ENCODE data around the gene GRK6.

GRK6 gene

DNA sequence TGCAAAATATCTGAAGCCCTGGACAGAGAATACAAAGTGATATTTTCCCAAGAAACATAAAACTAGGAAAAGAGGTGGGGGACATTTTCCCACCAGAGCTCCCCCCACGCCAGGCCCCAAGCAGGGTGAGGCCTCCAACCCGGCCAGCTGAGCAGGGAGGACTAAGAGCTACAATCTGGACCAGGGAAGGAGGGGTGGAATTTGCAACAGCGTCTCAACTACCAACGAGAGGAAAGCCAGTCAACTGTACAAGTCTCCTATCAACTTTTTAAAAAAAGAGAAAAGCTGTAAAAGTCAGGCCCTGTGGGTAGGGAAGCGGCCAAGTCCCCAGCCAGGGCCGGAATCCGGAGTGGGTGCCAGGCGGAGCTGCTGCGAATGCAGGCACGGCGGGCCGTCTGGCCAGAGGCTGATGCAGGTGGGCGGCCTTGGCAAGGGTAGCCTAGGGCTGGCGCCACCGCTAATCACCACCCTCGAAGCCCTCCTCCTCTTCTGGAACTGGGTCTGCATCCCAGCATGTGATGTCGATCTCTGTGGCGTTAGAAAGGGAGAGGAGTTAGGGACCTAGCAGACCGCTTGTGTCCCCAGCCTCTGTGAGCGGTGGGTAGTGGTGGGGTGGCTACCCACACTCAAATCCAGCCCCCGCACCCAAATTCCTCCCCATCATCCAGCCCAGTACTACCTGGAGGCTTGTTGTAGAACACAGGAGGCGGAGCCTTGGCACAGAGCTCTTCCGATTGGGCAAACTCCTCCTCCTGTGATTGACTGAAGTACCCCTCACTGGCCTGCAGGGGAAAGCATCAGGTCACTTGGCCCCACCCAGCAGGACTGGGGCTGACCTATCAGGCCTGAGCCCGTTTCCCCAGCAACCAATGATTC lies 30.7 kb downstream of the GRK6 start:
- no peak overlapping the region for H3K9ac ChIP-seq (ENCODE audit: low read length)

GRCh38 chr5:177457852-177458681 lies 31.6 kb downstream of the GRK6 start:
- Histone ChIP-seq H3K27me3 (ENCODE audit: control insufficient read depth, insufficient read depth, low read length) (no peaks in the 10 kb centered on the region), H3K9ac (ENCODE audit: low read length) (no peak overlapping the region), H3K4me3 (ENCODE audit: low read length) (no peak overlapping the region), H3K36me3 (ENCODE audit: control insufficient read depth, insufficient read depth, low read length) (no peaks in the 10 kb centered on the region), H3K27ac (ENCODE audit: low read depth, low read length) (peak overlapping the region; percentile 54), H3K4me1 (ENCODE audit: control insufficient read depth, insufficient read depth, low read length) (peaks cover 18% of the 10 kb centered on the region)

More for the DNA sequence above, 30.7 kb downstream of the GRK6 start:
- Histone ChIP-seq H3K4me1 (ENCODE audit: control insufficient read depth, insufficient read depth, low read length) (peaks cover 19% of the 10 kb centered on the region), H3K4me3 (ENCODE audit: low read length) (no peak overlapping the region), H3K27ac (ENCODE audit: low read depth, low read length) (peak overlapping the region; percentile 54), H3K36me3 (ENCODE audit: control insufficient read depth, insufficient read depth, low read length) (no peaks in the 10 kb centered on the region), H3K27me3 (ENCODE audit: control insufficient read depth, insufficient read depth, low read length) (no peaks in the 10 kb centered on the region)

DNA sequence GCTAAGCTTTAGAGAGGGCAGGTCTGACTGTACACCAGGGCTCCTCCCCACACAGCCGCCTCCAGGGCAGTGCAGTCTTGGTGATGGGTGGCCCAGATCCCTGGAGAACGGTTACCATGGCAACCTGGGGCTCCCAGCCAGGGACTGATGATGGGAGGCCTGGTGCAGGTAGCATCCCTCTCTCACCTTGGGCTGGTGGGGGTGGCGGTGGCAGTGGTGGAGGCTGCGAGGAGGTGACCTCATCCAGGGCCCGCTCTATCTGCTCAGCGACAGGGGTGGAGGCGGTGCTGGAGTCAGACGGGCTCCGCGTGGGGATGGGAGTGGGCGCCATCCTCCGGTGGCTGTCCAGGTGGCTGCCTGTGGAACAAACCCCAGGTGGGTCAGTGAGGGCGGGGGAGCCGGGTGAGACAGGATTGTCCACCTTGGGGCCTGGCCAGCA lies 32.5 kb downstream of the GRK6 start:
- H3K4me3 ChIP-seq (ENCODE audit: low read length) = no peak overlapping the region
- no peaks in the 10 kb centered on the region for H3K36me3 ChIP-seq (ENCODE audit: control insufficient read depth, insufficient read depth, low read length)
- H3K27ac ChIP-seq (ENCODE audit: low read depth, low read length) = no peak overlapping the region
- H3K27me3 ChIP-seq (ENCODE audit: control insufficient read depth, insufficient read depth, low read length) = no peaks in the 10 kb centered on the region
- peaks cover 15% of the 10 kb centered on the region for H3K4me1 ChIP-seq (ENCODE audit: control insufficient read depth, insufficient read depth, low read length)
- H3K9ac ChIP-seq (ENCODE audit: low read length) = no peak overlapping the region

GRCh38 chr5:177459357-177459756 lies 32.9 kb downstream of the GRK6 start:
- Histone ChIP-seq H3K4me1 (ENCODE audit: control insufficient read depth, insufficient read depth, low read length) (peaks cover 12% of the 10 kb centered on the region), H3K9ac (ENCODE audit: low read length) (no peak overlapping the region), H3K36me3 (ENCODE audit: control insufficient read depth, insufficient read depth, low read length) (no peaks in the 10 kb centered on the region), H3K4me3 (ENCODE audit: low read length) (no peak overlapping the region), H3K27ac (ENCODE audit: low read depth, low read length) (no peak overlapping the region), H3K27me3 (ENCODE audit: control insufficient read depth, insufficient read depth, low read length) (no peaks in the 10 kb centered on the region)

DNA sequence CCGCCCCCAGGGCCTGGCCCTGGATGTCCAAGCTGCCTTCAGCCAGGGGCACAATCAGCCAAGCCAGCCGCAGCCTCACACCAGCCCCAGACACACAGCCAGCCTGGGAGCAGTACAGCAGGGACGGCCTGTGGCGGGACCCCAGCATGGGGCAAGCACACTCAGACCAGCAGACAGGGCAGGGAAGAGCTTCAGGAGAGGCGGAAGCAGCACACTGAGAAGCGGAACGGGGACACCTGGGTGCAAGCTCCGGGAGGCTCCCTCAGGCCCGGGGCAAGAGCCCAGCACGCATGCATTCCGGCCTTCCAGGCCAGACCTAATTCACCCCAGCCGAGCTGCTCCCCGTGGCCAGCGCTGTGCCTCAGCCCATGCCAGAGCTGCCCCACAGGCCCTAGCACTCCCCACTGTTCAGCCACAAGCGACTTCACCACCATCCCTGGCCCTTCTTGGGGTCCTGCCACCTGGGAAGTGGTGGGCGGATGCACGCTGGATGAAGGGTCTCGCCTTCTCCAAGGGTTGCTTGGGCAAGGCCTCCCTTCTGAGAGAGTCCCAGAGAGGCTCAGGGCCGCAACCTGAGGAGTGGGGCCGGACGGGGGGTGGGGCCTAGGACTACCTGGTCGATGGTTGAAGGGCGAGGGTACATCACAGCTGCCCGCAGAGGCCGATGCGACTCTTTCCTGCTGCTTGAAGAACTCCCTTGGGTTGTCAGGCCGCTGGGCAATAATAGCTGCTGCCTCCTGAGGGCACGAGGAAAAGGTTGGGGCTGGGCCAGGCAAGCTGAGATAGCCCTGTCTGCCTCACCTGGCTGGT lies 33.5 kb downstream of the GRK6 start:
- H3K36me3 ChIP-seq (ENCODE audit: control insufficient read depth, insufficient read depth, low read length) = no peaks in the 10 kb centered on the region
- no peak overlapping the region for H3K27ac ChIP-seq (ENCODE audit: low read depth, low read length)
- peaks cover 9% of the 10 kb centered on the region for H3K4me1 ChIP-seq (ENCODE audit: control insufficient read depth, insufficient read depth, low read length)
- H3K27me3 ChIP-seq (ENCODE audit: control insufficient read depth, insufficient read depth, low read length) = no peaks in the 10 kb centered on the region
- H3K4me3 ChIP-seq (ENCODE audit: low read length) = no peak overlapping the region
- no peak overlapping the region for H3K9ac ChIP-seq (ENCODE audit: low read length)

DNA sequence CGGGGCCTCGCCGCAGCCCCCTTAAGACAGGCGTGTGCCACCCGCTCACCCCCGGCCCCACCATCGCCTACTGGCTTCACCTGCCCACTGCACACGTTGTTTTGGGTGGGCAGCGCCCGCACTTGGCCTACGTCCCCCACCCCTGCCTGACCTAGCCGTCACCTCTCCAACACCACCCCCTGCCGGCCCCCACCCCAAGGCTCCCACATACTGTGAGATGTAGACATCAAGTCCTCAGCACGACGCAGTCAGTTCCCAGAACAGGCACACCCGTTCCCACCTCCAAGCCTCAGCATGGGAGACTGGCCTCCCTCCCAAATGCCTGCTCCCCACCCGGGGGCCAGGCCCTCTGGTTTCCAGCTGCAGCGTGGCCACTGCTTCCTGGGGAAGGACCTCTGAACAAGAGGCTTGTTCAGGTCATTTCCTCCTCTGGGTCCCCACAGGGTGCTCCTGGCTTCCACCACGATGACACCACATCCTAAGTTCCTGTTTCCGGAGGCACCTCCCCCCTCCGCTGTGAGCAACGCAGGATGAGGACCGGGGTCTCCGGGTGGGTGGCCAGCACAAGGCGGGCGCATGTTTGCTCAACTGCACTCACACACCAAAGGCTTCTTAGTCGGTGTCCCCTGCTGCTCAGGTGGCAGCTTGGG lies 35.7 kb downstream of the GRK6 start:
- no peak overlapping the region for H3K4me3 ChIP-seq (ENCODE audit: low read length)

GRCh38 chr5:177465044-177465443 lies 38.6 kb downstream of the GRK6 start:
- peaks cover 4% of the 10 kb centered on the region for H3K4me1 ChIP-seq (ENCODE audit: control insufficient read depth, insufficient read depth, low read length)
- peaks cover 10% of the 10 kb centered on the region for H3K36me3 ChIP-seq (ENCODE audit: control insufficient read depth, insufficient read depth, low read length)
- H3K9ac ChIP-seq (ENCODE audit: low read length) = no peak overlapping the region
- no peak overlapping the region for H3K4me3 ChIP-seq (ENCODE audit: low read length)
- H3K27me3 ChIP-seq (ENCODE audit: control insufficient read depth, insufficient read depth, low read length) = no peaks in the 10 kb centered on the region
- no peak overlapping the region for H3K27ac ChIP-seq (ENCODE audit: low read depth, low read length)

More for the DNA sequence above, 35.7 kb downstream of the GRK6 start:
- Histone ChIP-seq H3K27ac (ENCODE audit: low read depth, low read length) (no peak overlapping the region), H3K27me3 (ENCODE audit: control insufficient read depth, insufficient read depth, low read length) (no peaks in the 10 kb centered on the region), H3K9ac (ENCODE audit: low read length) (no peak overlapping the region), H3K36me3 (ENCODE audit: control insufficient read depth, insufficient read depth, low read length) (peaks cover 10% of the 10 kb centered on the region), H3K4me1 (ENCODE audit: control insufficient read depth, insufficient read depth, low read length) (peaks cover 2% of the 10 kb centered on the region)

- no peak overlapping the region for H3K27ac ChIP-seq (ENCODE audit: low read depth, low read length)
- H3K27me3 ChIP-seq (ENCODE audit: control insufficient read depth, insufficient read depth, low read length) = no peaks in the 10 kb centered on the region
- H3K9ac ChIP-seq (ENCODE audit: low read length) = no peak overlapping the region
- H3K4me1 ChIP-seq (ENCODE audit: control insufficient read depth, insufficient read depth, low read length) = peaks cover 9% of the 10 kb centered on the region
- H3K4me3 ChIP-seq (ENCODE audit: low read length) = no peak overlapping the region
- peaks cover 10% of the 10 kb centered on the region for H3K36me3 ChIP-seq (ENCODE audit: control insufficient read depth, insufficient read depth, low read length)
Measured at GRCh38 chr5:177466861-177467260, 40.4 kb downstream of the GRK6 start.

DNA sequence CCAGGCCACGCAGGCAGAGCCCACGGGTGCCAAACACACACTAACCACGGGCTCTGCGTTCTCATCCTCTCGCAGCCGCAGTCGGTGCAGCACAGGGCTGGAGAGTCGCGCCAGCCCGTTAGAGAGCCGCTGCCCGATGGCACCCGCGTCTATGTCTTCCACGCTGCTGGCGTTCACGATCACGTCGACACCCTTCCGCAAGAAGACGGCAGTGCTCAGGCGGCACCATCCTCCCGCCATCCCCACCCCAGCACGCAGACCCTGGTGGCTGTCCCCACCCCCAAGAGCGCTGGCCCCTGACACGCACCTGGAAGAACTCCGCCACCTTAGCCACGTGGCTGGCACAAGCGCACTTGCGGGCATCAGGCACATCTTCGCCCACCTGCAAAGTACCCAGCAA lies 41.0 kb downstream of the GRK6 start:
- Histone ChIP-seq H3K27me3 (ENCODE audit: control insufficient read depth, insufficient read depth, low read length) (no peaks in the 10 kb centered on the region), H3K27ac (ENCODE audit: low read depth, low read length) (no peak overlapping the region), H3K4me1 (ENCODE audit: control insufficient read depth, insufficient read depth, low read length) (peaks cover 14% of the 10 kb centered on the region), H3K4me3 (ENCODE audit: low read length) (no peak overlapping the region), H3K9ac (ENCODE audit: low read length) (no peak overlapping the region), H3K36me3 (ENCODE audit: control insufficient read depth, insufficient read depth, low read length) (peaks cover 10% of the 10 kb centered on the region)

DNA sequence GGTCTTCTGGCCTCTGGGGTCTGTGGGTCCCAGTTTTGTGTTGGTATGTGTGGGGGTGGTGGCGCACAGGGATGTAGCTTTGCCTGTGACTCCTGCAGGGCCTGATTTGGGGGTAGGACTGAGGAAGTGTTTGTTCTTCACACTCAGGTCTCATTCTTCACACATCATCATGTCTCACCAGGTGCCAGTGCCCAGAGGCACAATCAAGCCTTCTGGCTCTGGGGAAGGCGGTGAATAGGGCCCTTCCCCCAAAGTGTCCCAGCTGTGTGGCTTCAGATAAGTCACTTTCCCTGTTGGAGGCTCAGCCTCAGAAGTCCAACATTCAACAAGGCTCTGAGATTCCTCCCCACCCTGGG lies 41.8 kb downstream of the GRK6 start:
- H3K4me1 ChIP-seq (ENCODE audit: control insufficient read depth, insufficient read depth, low read length) = peaks cover 15% of the 10 kb centered on the region
- H3K27ac ChIP-seq (ENCODE audit: low read depth, low read length) = no peak overlapping the region
- no peak overlapping the region for H3K4me3 ChIP-seq (ENCODE audit: low read length)
- H3K27me3 ChIP-seq (ENCODE audit: control insufficient read depth, insufficient read depth, low read length) = no peaks in the 10 kb centered on the region
- H3K9ac ChIP-seq (ENCODE audit: low read length) = no peak overlapping the region
- peaks cover 10% of the 10 kb centered on the region for H3K36me3 ChIP-seq (ENCODE audit: control insufficient read depth, insufficient read depth, low read length)

- Histone ChIP-seq H3K4me3 (ENCODE audit: low read length) (no peak overlapping the region), H3K36me3 (ENCODE audit: control insufficient read depth, insufficient read depth, low read length) (peaks cover 10% of the 10 kb centered on the region), H3K27me3 (ENCODE audit: control insufficient read depth, insufficient read depth, low read length) (no peaks in the 10 kb centered on the region), H3K4me1 (ENCODE audit: control insufficient read depth, insufficient read depth, low read length) (peaks cover 15% of the 10 kb centered on the region), H3K27ac (ENCODE audit: low read depth, low read length) (no peak overlapping the region), H3K9ac (ENCODE audit: low read length) (no peak overlapping the region)
Measured at GRCh38 chr5:177468685-177469628, 42.5 kb downstream of the GRK6 start.
